ENCODE measurements around the gene LYAR.

- TF ChIP-seq, protein P1, sequence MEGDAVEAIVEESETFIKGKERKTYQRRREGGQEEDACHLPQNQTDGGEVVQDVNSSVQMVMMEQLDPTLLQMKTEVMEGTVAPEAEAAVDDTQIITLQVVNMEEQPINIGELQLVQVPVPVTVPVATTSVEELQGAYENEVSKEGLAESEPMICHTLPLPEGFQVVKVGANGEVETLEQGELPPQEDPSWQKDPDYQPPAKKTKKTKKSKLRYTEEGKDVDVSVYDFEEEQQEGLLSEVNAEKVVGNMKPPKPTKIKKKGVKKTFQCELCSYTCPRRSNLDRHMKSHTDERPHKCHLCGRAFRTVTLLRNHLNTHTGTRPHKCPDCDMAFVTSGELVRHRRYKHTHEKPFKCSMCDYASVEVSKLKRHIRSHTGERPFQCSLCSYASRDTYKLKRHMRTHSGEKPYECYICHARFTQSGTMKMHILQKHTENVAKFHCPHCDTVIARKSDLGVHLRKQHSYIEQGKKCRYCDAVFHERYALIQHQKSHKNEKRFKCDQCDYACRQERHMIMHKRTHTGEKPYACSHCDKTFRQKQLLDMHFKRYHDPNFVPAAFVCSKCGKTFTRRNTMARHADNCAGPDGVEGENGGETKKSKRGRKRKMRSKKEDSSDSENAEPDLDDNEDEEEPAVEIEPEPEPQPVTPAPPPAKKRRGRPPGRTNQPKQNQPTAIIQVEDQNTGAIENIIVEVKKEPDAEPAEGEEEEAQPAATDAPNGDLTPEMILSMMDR (tag by site-specific recombination; IDR thresholded peaks at IDR 0.05) = no peak
- TF ChIP-seq, protein P2, sequence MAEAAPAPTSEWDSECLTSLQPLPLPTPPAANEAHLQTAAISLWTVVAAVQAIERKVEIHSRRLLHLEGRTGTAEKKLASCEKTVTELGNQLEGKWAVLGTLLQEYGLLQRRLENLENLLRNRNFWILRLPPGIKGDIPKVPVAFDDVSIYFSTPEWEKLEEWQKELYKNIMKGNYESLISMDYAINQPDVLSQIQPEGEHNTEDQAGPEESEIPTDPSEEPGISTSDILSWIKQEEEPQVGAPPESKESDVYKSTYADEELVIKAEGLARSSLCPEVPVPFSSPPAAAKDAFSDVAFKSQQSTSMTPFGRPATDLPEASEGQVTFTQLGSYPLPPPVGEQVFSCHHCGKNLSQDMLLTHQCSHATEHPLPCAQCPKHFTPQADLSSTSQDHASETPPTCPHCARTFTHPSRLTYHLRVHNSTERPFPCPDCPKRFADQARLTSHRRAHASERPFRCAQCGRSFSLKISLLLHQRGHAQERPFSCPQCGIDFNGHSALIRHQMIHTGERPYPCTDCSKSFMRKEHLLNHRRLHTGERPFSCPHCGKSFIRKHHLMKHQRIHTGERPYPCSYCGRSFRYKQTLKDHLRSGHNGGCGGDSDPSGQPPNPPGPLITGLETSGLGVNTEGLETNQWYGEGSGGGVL (tag by site-specific recombination; IDR thresholded peaks at IDR 0.05) = no peak
- TF ChIP-seq TSHZ1 (tag by site-specific recombination; IDR thresholded peaks at IDR 0.05; ENCODE audit: borderline replicate concordance) = no peak
- no peak for TF ChIP-seq ZNF426 (tag by site-specific recombination; IDR thresholded peaks at IDR 0.05)
- TF ChIP-seq KLF17 (tag by site-specific recombination; IDR thresholded peaks at IDR 0.05) = no peak
- TF ChIP-seq ZNF112 (tag by site-specific recombination; IDR thresholded peaks at IDR 0.05) = no peak
Measured at GRCh38 chr4:4296283-4296846, 6.4 kb upstream of the LYAR start.

Data from HEK293 (cell line).